GM12892 (cell line): ENCODE measurements around the gene DPP6.
"Not testable (repeated sequence)": the region's sequence is repeated elsewhere in the genome, so short reads cannot be mapped to it uniquely, and the experiment has no call there.

Experiments
- POLR2A ChIP-seq: IDR thresholded peaks from 2 replicates; pipeline ENCODE4 v1.6.1; 2011; ENCODE audit warnings: low read depth, low read length, control low read depth
- POLR2AphosphoS5 ChIP-seq: IDR thresholded peaks from 2 replicates; pipeline ENCODE4 v1.6.1; 2011; ENCODE audit warnings: low read depth, low read length, control low read depth

DNA sequence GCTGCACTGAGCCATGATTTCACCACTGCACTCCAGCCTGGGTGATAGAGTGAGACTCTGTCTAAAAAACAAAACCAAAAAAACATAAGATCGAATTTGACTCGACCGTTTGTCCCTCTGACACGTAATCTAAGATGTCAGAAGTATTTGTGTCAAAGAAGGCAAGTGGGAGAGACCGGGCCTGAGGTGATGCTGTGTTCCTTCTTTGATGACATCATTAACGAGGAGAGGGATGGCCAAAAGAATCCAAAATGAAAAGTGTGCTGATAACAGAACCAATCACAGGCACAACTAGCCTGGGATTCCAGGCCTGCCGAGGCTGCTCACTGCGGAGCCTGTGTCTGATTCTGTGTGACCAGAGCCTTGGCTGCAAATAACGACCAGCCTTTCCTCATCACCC, 52.9 kb downstream of the DPP6 start:
- TF ChIP-seq POLR2A, POLR2AphosphoS5: not testable (repeated sequence)
